PC-3 (cell line): ENCODE measurements around the gene PCYOX1L. TPM values are rescaled to one million over a fixed set of nuclear protein-coding genes. Genes with fewer than 3 reads are reported as not detected.

Experiments used
- ATAC-seq: fragments of 200-7000 bp; cut with Tn5 transposase; 2 replicates; pipeline ENCODE4 v1.9.1; 2020; ENCODE audit warnings: mild to moderate bottlenecking, moderate library complexity
- BruUV-seq: library from RNA; stranded (reverse); fragments of 400-500 nt; replicated peaks from 2 replicates; lab custom pipeline; 2021; lab: Mats Ljungman, UMichigan
- CTCF ChIA-PET: fragments of 300-600 bp; sonication (Branson Sonifier 250); formaldehyde crosslinking; loops from one replicate; lab custom pipeline; 2022; ENCODE audit warnings: antibody characterized with exemption; lab: Charles Lee
- POLR2A ChIA-PET: fragments of 300-600 bp; sonication (Branson Sonifier 250); formaldehyde crosslinking; loops from one replicate; lab custom pipeline; 2022; ENCODE audit warnings: antibody characterized with exemption; ENCODE audit not compliant: unreplicated experiment; lab: Charles Lee
- DNase-seq: peaks from one replicate; pipeline ENCODE4 v3.0.0-alpha.2; 2015
- H2AFZ ChIP-seq: fragments of 300-600 bp; sonication (generic); 2 replicates; pipeline ENCODE4 v1.6.0; 2016; ENCODE audit warnings: antibody characterized with exemption, low read length
- H3F3A ChIP-seq: fragments of 300-600 bp; sonication (generic); one replicate; pipeline ENCODE4 v1.6.0; 2017; ENCODE audit warnings: antibody characterized with exemption, low read length, control low read depth, mild to moderate bottlenecking; ENCODE audit not compliant: unreplicated experiment
- H3K27ac ChIP-seq: fragments of 300-600 bp; sonication (generic); 2 replicates; pipeline ENCODE4 v1.5.1; 2016; ENCODE audit warnings: mild to moderate bottlenecking, low read length
- H3K27me3 ChIP-seq: fragments of 300-600 bp; sonication (generic); 2 replicates; pipeline ENCODE4 v1.6.1; 2016; ENCODE audit warnings: low read length, mixed read lengths
- H3K36me3 ChIP-seq: fragments of 300-600 bp; sonication (generic); 2 replicates; pipeline ENCODE4 v1.6.1; 2016; ENCODE audit warnings: low read depth, mixed run types, low read length, mixed read lengths
- H3K4me1 ChIP-seq: fragments of 300-600 bp; sonication (generic); 2 replicates; pipeline ENCODE4 v1.5.1; 2016; ENCODE audit warnings: low read length; ENCODE audit not compliant: insufficient read depth
- H3K4me2 ChIP-seq: fragments of 300-600 bp; sonication (generic); 2 replicates; pipeline ENCODE4 v1.6.0; 2016; ENCODE audit warnings: low read length
- H3K4me3 ChIP-seq: fragments of 300-600 bp; sonication (generic); 2 replicates; pipeline ENCODE4 v1.5.1; 2016; ENCODE audit warnings: mild to moderate bottlenecking, low read length, mixed read lengths
- H3K79me2 ChIP-seq: fragments of 300-600 bp; sonication (generic); 2 replicates; pipeline ENCODE4 v1.6.1; 2017; ENCODE audit warnings: low read length, mixed read lengths
- H3K9ac ChIP-seq: fragments of 300-600 bp; sonication (generic); 2 replicates; pipeline ENCODE4 v1.6.0; 2016; ENCODE audit warnings: mild to moderate bottlenecking, low read length
- H3K9me2 ChIP-seq: fragments of 300-600 bp; sonication (generic); replicated peaks from 2 replicates; pipeline ENCODE4 v1.6.1; 2016; ENCODE audit warnings: mixed run types, low read length, mixed read lengths
- H3K9me3 ChIP-seq: fragments of 300-600 bp; sonication (generic); 2 replicates; pipeline ENCODE4 v1.6.1; 2016; ENCODE audit warnings: low read length, mixed read lengths
- H4K20me1 ChIP-seq: fragments of 300-600 bp; sonication (generic); 2 replicates; pipeline ENCODE4 v1.6.1; 2016; ENCODE audit warnings: low read length, mixed read lengths
- CTCF ChIP-seq: fragments of 300-600 bp; sonication (generic); conservative IDR thresholded peaks from 2 replicates; pipeline ENCODE4 v1.5.1; 2017; ENCODE audit warnings: antibody characterized with exemption, low read depth, mild to moderate bottlenecking, low read length
- EZH2 ChIP-seq: fragments of 300-600 bp; sonication (generic); IDR thresholded peaks from one replicate; pipeline ENCODE4 v1.6.1; 2017; ENCODE audit warnings: antibody characterized with exemption, mild to moderate bottlenecking, low read length; ENCODE audit not compliant: unreplicated experiment
- EZH2phosphoT487 ChIP-seq: fragments of 300-600 bp; sonication (generic); IDR thresholded peaks from 2 replicates; pipeline ENCODE4 v1.6.1; 2018; ENCODE audit warnings: mild to moderate bottlenecking, antibody characterized with exemption, low read length, borderline replicate concordance
- intact Hi-C: fragments of 100-400 bp; cut with micrococcal nuclease; formaldehyde crosslinking; loops from 2 replicates; pipeline ENCODE4 v1.9.0; 2023
- total RNA-seq: library from RNA; depleted of rRNA; stranded (reverse); fragments of >200 nt; gene quantifications from 2 replicates; pipeline ENCODE4 v1.2.3, GENCODE V29; 2014

Gene PCYOX1L
- total RNA-seq, 1 experiment from 2014 or later, result 12.8 TPM

DNA sequence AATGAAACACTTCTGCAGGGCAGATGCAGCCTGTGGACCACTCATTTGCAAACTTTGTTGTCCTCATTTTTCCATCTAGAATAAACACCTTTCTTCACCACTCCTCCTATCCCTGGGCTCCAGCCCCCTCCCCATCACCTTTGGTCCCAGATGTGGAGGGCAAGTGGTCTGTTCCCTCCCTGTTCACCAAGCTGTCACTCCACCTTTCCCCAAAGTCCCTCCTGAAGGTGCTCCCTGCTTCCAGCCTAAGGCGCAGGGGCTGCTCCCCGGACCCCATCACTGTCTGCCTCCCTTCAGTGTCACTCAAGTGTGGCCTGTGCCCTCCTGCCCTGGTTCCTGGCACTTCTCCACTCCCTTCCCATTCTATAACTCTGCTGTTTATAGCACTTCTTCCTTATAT, 6.9 kb downstream of the PCYOX1L start:
- no peaks in the 10 kb centered on the region for H4K20me1 ChIP-seq
- CTCF ChIA-PET, result no interaction called here
- no peaks in the 10 kb centered on the region for H3F3A ChIP-seq
- no peak overlapping the region for H3K9ac ChIP-seq
- no peaks in the 10 kb centered on the region for H3K9me2 ChIP-seq
- H3K36me3 ChIP-seq, result no peaks in the 10 kb centered on the region
- POLR2A ChIA-PET, result no interaction called here
- DNase-seq (no peak), ATAC-seq (no peak)
- no TSS peak for BruUV-seq
- H3K9me3 ChIP-seq, result no peaks in the 10 kb centered on the region
- no peaks in the 10 kb centered on the region for H3K4me1 ChIP-seq
- H3K27me3 ChIP-seq, result no peaks in the 10 kb centered on the region
- intact Hi-C loops, result loop anchor here (5.0 kb wide), 1 partner anchor 97 kb away; no protein-coding TSS in a partner anchor
- no peaks in the 10 kb centered on the region for H3K79me2 ChIP-seq
- H3K4me3 ChIP-seq, result no peak overlapping the region
- no peak overlapping the region for H2AFZ ChIP-seq
- no peak for TF ChIP-seq CTCF
- TF ChIP-seq EZH2phosphoT487, result no peak
- no peak for TF ChIP-seq EZH2
- H3K27ac ChIP-seq, result no peak overlapping the region
- H3K4me2 ChIP-seq, result no peak overlapping the region

GRCh38 chr5:149365418-149365817, 7.6 kb downstream of the PCYOX1L start:
- ATAC-seq (no peak), DNase-seq (no peak)
- POLR2A ChIA-PET, result no interaction called here
- no peaks in the 10 kb centered on the region for H4K20me1 ChIP-seq
- H3K36me3 ChIP-seq, result no peaks in the 10 kb centered on the region
- CTCF ChIA-PET, result no interaction called here
- no peaks in the 10 kb centered on the region for H3K27me3 ChIP-seq
- H3K4me2 ChIP-seq, result no peak overlapping the region
- TF ChIP-seq CTCF (no peak), EZH2phosphoT487 (no peak), EZH2 (no peak)
- no peak overlapping the region for H3K4me3 ChIP-seq
- H3K9ac ChIP-seq, result no peak overlapping the region
- no peak overlapping the region for H2AFZ ChIP-seq
- H3F3A ChIP-seq, result no peaks in the 10 kb centered on the region
- H3K79me2 ChIP-seq, result no peaks in the 10 kb centered on the region
- intact Hi-C loops, result loop anchor here (5.0 kb wide), 1 partner anchor 98 kb away; no protein-coding TSS in a partner anchor
- H3K27ac ChIP-seq, result no peak overlapping the region
- H3K4me1 ChIP-seq, result no peaks in the 10 kb centered on the region
- no peaks in the 10 kb centered on the region for H3K9me3 ChIP-seq
- H3K9me2 ChIP-seq, result no peaks in the 10 kb centered on the region
- no TSS peak for BruUV-seq

GRCh38 chr5:149366169-149366729, 8.4 kb downstream of the PCYOX1L start:
- Histone ChIP-seq H3K4me1 (no peaks in the 10 kb centered on the region), H3F3A (no peaks in the 10 kb centered on the region), H3K4me2 (no peak overlapping the region), H3K9ac (no peak overlapping the region), H3K27ac (no peak overlapping the region), H3K4me3 (no peak overlapping the region), H3K27me3 (no peaks in the 10 kb centered on the region), H4K20me1 (no peaks in the 10 kb centered on the region), H3K9me2 (no peaks in the 10 kb centered on the region), H3K36me3 (no peaks in the 10 kb centered on the region), H3K79me2 (no peaks in the 10 kb centered on the region), H2AFZ (no peak overlapping the region), H3K9me3 (no peaks in the 10 kb centered on the region)
- DNase-seq, result no peak
- intact Hi-C loops, result loop anchor here (5.0 kb wide), 1 partner anchor 99 kb away; no protein-coding TSS in a partner anchor
- ChIA-PET CTCF (interaction anchor here (1.8 to 2.5 kb wide), 2 partner anchors 8 to 46 kb away, joined by 13 to 17 read pairs; partner anchors contain the start of gene PCYOX1L), POLR2A (no interaction called here)
- BruUV-seq, result no TSS peak
- ATAC-seq, result no peak
- TF ChIP-seq CTCF (no peak), EZH2phosphoT487 (no peak), EZH2 (no peak)
